ENCODE data around the gene NBEA. TPM values are rescaled to one million over a fixed set of nuclear protein-coding genes. Genes with fewer than 3 reads are reported as not detected.

The NBEA gene
- total RNA-seq, 1 donor from 2014 or later, result 0.14 TPM

- Mint-ChIP-seq H3K27me3 (no peaks in the 10 kb centered on the region), H3K27ac (no peak overlapping the region), H3K9me3 (no peaks in the 10 kb centered on the region), H3K36me3 (ENCODE audit: low read depth) (no peaks in the 10 kb centered on the region), H3K4me3 (no peak overlapping the region), H3K4me1 (no peaks in the 10 kb centered on the region)
- intact Hi-C loops (cut with micrococcal nuclease), result no loop called here
- no peak for DNase-seq
Measured at GRCh38 chr13:35512271-35512920, 570.3 kb downstream of the NBEA start.

- no peak for DNase-seq
- H3K36me3 Mint-ChIP-seq (ENCODE audit: low read depth), result no peaks in the 10 kb centered on the region
- H3K4me1 Mint-ChIP-seq, result no peaks in the 10 kb centered on the region
- no peaks in the 10 kb centered on the region for H3K27me3 Mint-ChIP-seq
- H3K27ac Mint-ChIP-seq, result no peak overlapping the region
- no peak overlapping the region for H3K4me3 Mint-ChIP-seq
- intact Hi-C loops (cut with micrococcal nuclease), result no loop called here
- H3K9me3 Mint-ChIP-seq, result no peaks in the 10 kb centered on the region
Measured at GRCh38 chr13:35514061-35514477, 572.0 kb downstream of the NBEA start.

DNA sequence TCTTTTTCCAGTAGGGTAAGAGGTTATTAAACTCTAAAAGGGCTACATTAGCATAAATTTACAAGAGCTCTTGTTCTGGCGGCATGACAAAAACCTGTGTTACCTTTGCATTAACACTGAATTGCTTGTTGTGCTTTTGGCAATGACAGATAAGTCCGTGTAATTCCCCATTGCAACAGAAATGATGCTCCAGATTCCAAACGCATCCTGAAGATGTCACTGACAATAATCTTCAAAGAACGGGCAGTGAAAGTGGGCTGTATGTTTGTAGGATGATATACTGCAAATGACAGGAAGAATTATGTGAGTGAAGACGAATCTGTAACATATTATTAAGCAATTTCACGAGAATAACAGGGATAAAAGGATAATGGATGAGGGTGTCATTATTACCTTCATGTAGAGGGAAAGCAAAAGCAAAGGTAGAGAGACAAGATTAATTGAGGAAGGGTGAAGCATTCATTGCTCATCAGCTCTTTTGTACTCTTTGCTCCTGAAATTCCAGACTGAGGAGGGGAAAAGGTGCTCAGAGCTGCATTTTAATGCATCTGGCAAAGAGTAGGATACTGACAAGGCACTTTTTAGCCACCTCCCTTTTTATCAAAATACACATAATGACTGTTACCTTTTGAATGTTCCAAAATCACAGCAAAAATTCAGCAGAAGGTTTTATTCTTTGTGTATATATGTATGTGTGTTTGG lies 572.9 kb downstream of the NBEA start:
- intact Hi-C loops (cut with micrococcal nuclease), result no loop called here
- H3K9me3 Mint-ChIP-seq, result no peaks in the 10 kb centered on the region
- H3K4me1 Mint-ChIP-seq, result no peaks in the 10 kb centered on the region
- no peak for DNase-seq
- H3K4me3 Mint-ChIP-seq, result no peak overlapping the region
- H3K27me3 Mint-ChIP-seq, result no peaks in the 10 kb centered on the region
- H3K36me3 Mint-ChIP-seq (ENCODE audit: low read depth), result no peaks in the 10 kb centered on the region
- no peak overlapping the region for H3K27ac Mint-ChIP-seq

DNA sequence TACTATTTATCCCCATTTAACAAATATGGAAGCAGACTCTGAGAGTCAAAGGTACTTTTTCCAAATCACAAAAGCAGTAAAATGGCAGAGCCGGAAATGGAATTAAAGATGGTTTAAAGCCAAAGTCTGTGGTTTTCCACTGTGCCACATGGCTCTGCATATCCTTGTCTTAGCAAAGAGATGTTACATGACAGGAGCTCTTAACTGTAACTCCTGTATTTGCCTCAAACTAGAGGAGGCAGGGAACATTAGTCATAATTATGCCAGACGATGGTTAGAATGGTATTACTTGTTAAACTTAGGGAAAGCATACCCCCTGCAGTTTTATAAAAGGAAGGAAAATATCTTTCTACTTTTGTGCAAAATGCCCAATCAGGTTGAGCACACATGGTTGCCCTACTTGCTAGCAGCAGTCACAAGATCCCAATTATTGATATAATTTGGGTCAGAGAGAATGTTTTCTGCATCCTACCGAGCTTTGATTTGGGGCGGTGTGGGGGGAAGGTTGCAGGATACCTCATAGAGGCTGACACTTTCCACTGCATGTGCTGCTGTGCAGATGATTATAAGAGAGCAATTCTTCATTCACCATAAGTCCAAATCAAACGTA lies 576.4 kb downstream of the NBEA start:
- Mint-ChIP-seq H3K27me3 (no peaks in the 10 kb centered on the region), H3K27ac (no peak overlapping the region), H3K4me3 (no peak overlapping the region), H3K9me3 (no peaks in the 10 kb centered on the region), H3K36me3 (ENCODE audit: low read depth) (no peaks in the 10 kb centered on the region), H3K4me1 (no peaks in the 10 kb centered on the region)
- no peak for DNase-seq
- intact Hi-C loops (cut with micrococcal nuclease), result no loop called here

DNA sequence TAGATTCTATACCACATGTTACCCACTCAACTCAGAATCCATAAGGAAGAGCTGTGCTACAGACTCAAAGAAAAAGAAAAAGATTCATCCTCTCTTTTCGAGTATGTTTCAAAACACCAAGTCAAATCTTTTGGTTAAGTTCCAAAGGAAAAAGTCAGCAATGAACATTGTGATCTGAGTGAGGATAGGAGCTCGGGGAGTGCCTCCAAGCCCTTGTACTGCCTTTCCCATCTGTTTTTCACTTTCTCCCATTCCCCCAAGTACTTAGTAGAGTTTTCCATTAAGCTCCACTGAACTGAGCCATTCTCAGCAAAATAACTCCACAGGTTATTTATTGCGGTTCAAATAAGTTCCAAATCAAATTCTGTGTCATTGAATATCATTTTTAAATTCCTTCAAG lies 582.1 kb downstream of the NBEA start:
- DNase-seq, result no peak
- Mint-ChIP-seq H3K27ac (no peak overlapping the region), H3K36me3 (ENCODE audit: low read depth) (no peaks in the 10 kb centered on the region), H3K9me3 (no peaks in the 10 kb centered on the region), H3K27me3 (no peaks in the 10 kb centered on the region), H3K4me1 (no peaks in the 10 kb centered on the region), H3K4me3 (no peak overlapping the region)
- intact Hi-C loops (cut with micrococcal nuclease), result no loop called here

GRCh38 chr13:35526577-35526976 lies 584.5 kb downstream of the NBEA start:
- no peaks in the 10 kb centered on the region for H3K27me3 Mint-ChIP-seq
- H3K4me1 Mint-ChIP-seq, result no peaks in the 10 kb centered on the region
- no peaks in the 10 kb centered on the region for H3K9me3 Mint-ChIP-seq
- no peak overlapping the region for H3K27ac Mint-ChIP-seq
- no peak for DNase-seq
- no peak overlapping the region for H3K4me3 Mint-ChIP-seq
- no peaks in the 10 kb centered on the region for H3K36me3 Mint-ChIP-seq (ENCODE audit: low read depth)
- intact Hi-C loops (cut with micrococcal nuclease), result no loop called here

GRCh38 chr13:35527451-35527850 lies 585.4 kb downstream of the NBEA start:
- Mint-ChIP-seq H3K27ac (no peak overlapping the region), H3K9me3 (no peaks in the 10 kb centered on the region), H3K27me3 (no peaks in the 10 kb centered on the region), H3K36me3 (ENCODE audit: low read depth) (no peaks in the 10 kb centered on the region), H3K4me3 (no peak overlapping the region), H3K4me1 (no peaks in the 10 kb centered on the region)
- no peak for DNase-seq
- intact Hi-C loops (cut with micrococcal nuclease), result no loop called here

DNA sequence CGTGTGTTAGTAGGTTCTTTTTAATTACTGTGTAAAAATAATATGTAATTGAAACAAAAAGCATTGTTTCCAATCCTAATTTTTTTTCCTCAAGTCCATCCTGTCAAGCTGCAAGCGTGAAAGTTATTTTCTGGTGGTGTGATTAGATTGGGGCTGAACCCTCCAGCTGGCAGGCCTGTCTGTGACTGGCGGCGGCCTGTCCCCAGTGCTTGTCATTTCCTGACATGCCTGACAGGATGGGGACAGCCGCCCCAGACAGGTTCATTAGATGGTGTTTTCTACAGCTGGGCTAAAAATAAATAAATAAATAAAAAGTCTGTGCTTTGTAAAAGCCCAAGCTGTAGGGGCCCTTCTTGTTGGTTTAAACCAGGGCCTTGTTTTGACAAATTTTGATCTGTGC lies 588.1 kb downstream of the NBEA start:
- H3K4me1 Mint-ChIP-seq, result no peaks in the 10 kb centered on the region
- no peaks in the 10 kb centered on the region for H3K36me3 Mint-ChIP-seq (ENCODE audit: low read depth)
- no peak for DNase-seq
- no peaks in the 10 kb centered on the region for H3K9me3 Mint-ChIP-seq
- no peak overlapping the region for H3K27ac Mint-ChIP-seq
- H3K27me3 Mint-ChIP-seq, result no peaks in the 10 kb centered on the region
- no peak overlapping the region for H3K4me3 Mint-ChIP-seq
- intact Hi-C loops (cut with micrococcal nuclease), result no loop called here

- H3K27me3 Mint-ChIP-seq, result no peaks in the 10 kb centered on the region
- no peak overlapping the region for H3K4me3 Mint-ChIP-seq
- H3K4me1 Mint-ChIP-seq, result no peaks in the 10 kb centered on the region
- H3K36me3 Mint-ChIP-seq (ENCODE audit: low read depth), result no peaks in the 10 kb centered on the region
- no peak overlapping the region for H3K27ac Mint-ChIP-seq
- H3K9me3 Mint-ChIP-seq, result no peaks in the 10 kb centered on the region
- no peak for DNase-seq
- intact Hi-C loops (cut with micrococcal nuclease), result no loop called here
Measured at GRCh38 chr13:35530581-35530980, 588.5 kb downstream of the NBEA start.

GRCh38 chr13:35531526-35531925 lies 589.5 kb downstream of the NBEA start:
- no peak overlapping the region for H3K27ac Mint-ChIP-seq
- intact Hi-C loops (cut with micrococcal nuclease), result no loop called here
- no peaks in the 10 kb centered on the region for H3K9me3 Mint-ChIP-seq
- H3K36me3 Mint-ChIP-seq (ENCODE audit: low read depth), result no peaks in the 10 kb centered on the region
- no peak for DNase-seq
- H3K4me1 Mint-ChIP-seq, result no peaks in the 10 kb centered on the region
- H3K27me3 Mint-ChIP-seq, result no peaks in the 10 kb centered on the region
- H3K4me3 Mint-ChIP-seq, result no peak overlapping the region

DNA sequence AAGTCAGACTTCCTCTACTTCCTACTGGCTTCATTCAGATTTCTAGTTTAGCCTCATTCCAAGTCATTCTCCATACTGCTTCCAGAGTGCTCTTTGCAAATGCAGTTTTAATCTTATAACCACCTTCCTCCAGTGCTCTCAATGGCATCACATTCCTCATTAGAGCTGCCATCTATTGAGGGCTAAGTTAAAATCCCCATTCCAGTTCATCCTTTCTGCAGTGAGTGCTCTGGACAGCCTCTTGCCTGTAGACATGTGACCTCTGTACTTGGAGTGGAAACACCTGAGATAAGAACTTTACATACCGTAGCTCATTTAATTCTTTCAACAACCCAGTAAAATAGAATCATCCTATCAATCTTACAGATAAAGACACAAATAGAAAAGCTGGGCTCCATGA lies 592.3 kb downstream of the NBEA start:
- intact Hi-C loops (cut with micrococcal nuclease), result no loop called here
- no peaks in the 10 kb centered on the region for H3K9me3 Mint-ChIP-seq
- no peaks in the 10 kb centered on the region for H3K36me3 Mint-ChIP-seq (ENCODE audit: low read depth)
- H3K27me3 Mint-ChIP-seq, result no peaks in the 10 kb centered on the region
- no peak for DNase-seq
- H3K4me3 Mint-ChIP-seq, result no peak overlapping the region
- H3K27ac Mint-ChIP-seq, result no peak overlapping the region
- H3K4me1 Mint-ChIP-seq, result no peaks in the 10 kb centered on the region

GRCh38 chr13:35548790-35549189 lies 606.7 kb downstream of the NBEA start:
- no peaks in the 10 kb centered on the region for H3K9me3 Mint-ChIP-seq
- no peaks in the 10 kb centered on the region for H3K36me3 Mint-ChIP-seq (ENCODE audit: low read depth)
- no peak for DNase-seq
- H3K4me3 Mint-ChIP-seq, result no peak overlapping the region
- no peaks in the 10 kb centered on the region for H3K4me1 Mint-ChIP-seq
- intact Hi-C loops (cut with micrococcal nuclease), result no loop called here
- no peak overlapping the region for H3K27ac Mint-ChIP-seq
- H3K27me3 Mint-ChIP-seq, result no peaks in the 10 kb centered on the region

- Mint-ChIP-seq H3K4me1 (no peaks in the 10 kb centered on the region), H3K36me3 (ENCODE audit: low read depth) (no peaks in the 10 kb centered on the region), H3K27me3 (no peaks in the 10 kb centered on the region), H3K4me3 (no peak overlapping the region), H3K9me3 (no peaks in the 10 kb centered on the region), H3K27ac (no peak overlapping the region)
- intact Hi-C loops (cut with micrococcal nuclease), result no loop called here
- DNase-seq, result no peak
Measured at GRCh38 chr13:35549481-35549880, 607.4 kb downstream of the NBEA start.

DNA sequence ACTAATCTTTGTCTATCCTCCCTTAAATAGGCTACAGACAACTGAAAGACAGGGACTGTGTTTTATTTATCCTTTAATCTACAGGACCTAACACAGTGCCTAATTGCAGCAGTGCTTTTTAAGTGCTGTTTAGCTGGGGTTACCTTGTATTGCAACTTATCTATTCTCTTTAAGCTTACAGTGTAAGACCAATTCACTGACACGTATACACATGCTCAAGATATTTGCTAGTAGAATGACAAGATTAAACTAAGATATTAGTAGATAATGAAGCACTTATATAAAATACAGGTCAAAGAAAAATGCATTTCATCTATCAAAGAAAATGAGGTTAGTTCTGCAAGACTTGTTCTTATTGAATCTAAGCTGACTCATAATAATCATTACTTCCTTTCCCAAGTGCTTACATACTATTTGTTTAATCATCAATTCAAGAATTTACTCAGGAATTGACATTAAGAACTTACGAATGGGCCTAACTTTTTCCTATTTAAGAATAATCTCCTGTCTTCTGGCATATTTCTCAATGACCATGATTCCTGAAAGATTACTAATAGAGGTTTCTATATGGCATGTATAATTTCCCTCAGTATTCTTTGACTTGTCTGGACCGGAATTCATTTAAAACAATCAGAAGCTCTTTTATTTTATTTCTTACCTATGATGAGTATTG lies 610.2 kb downstream of the NBEA start:
- Mint-ChIP-seq H3K36me3 (ENCODE audit: low read depth) (no peaks in the 10 kb centered on the region), H3K4me1 (no peaks in the 10 kb centered on the region), H3K27ac (no peak overlapping the region), H3K27me3 (no peaks in the 10 kb centered on the region), H3K9me3 (no peaks in the 10 kb centered on the region), H3K4me3 (no peak overlapping the region)
- intact Hi-C loops (cut with micrococcal nuclease), result no loop called here
- no peak for DNase-seq
